Gastrocnemius medialis (tissue), 4 donors: ENCODE measurements around the gene ABLIM3. TPM values are rescaled to one million over a fixed set of nuclear protein-coding genes. Genes with fewer than 3 reads are reported as not detected.

Experiments
- ATAC-seq, 2 donors: fragments of 150-250 bp; one replicate each; pipeline ENCODE4 v1.9.1; 2016
- DNase-seq, 2 donors: peaks; one replicate each; pipeline ENCODE4 v3.0.0-alpha.2; 2019
- H3K27ac ChIP-seq, 4 donors: fragments of 200-600 bp; sonication (generic); 1 replicate in 1 of 4; 2 replicates in 3 of 4; pipeline ENCODE4 v1.5.1; 2016 to 2018; ENCODE audit warnings: mild to moderate bottlenecking in 2 of 4, moderate library complexity in 1 of 4
- H3K27me3 ChIP-seq, 3 donors: fragments of 200-600 bp; sonication (generic) in 2 of 3; 1 replicate in 1 of 3; 2 replicates in 2 of 3; pipeline versions ENCODE4 v1.5.1 to v1.6.0; 2016 to 2019; ENCODE audit warnings: mild to moderate bottlenecking in 1 of 3, moderate library complexity in 1 of 3
- H3K36me3 ChIP-seq, 2 donors: fragments of 200-600 bp; sonication (generic) in 1 of 2; one replicate each; pipeline ENCODE4 v1.5.1; 2017 to 2018
- H3K4me1 ChIP-seq, 2 donors: fragments of 200-600 bp; sonication (generic) in 1 of 2; one replicate each; pipeline ENCODE4 v1.5.1; 2016 to 2017; ENCODE audit warnings: mild to moderate bottlenecking in 2 of 2
- H3K4me3 ChIP-seq, 4 donors: fragments of 200-600 bp; sonication (generic) in 3 of 4; 1 replicate in 1 of 4; 2 replicates in 3 of 4; pipeline ENCODE4 v1.5.1; 2016 to 2019; ENCODE audit warnings: mild to moderate bottlenecking in 2 of 4
- H3K9me3 ChIP-seq, 3 donors: fragments of 200-600 bp; sonication (generic) in 2 of 3; 1 replicate in 1 of 3; 2 replicates in 2 of 3; pipeline ENCODE4 v1.5.1; 2016 to 2019
- POLR2A ChIP-seq, 2 donors: fragments of 450-650 bp; IDR thresholded peaks; one replicate each; pipeline ENCODE4 v1.6.1; 2017; ENCODE audit warnings: antibody characterized with exemption in 2 of 2, mild to moderate bottlenecking in 2 of 2, moderate library complexity in 2 of 2
- in situ Hi-C, 4 donors: fragments of 200-750 bp; cut with MboI; loops; one replicate each; pipeline versions ENCODE4 v1.15.0 to v1.8.0; 2017; ENCODE audit warnings: low sequenced_read_pairs in 4 of 4
- intact Hi-C: fragments of 100-400 bp; cut with DNase I; formaldehyde crosslinking; loops from one replicate; pipeline ENCODE4 v1.15.1; 2023; ENCODE audit warnings: low total_unique reads
- total RNA-seq, 4 donors: library from RNA; depleted of rRNA; stranded (reverse); fragments of >200 nt; gene quantifications; one replicate each; pipeline versions ENCODE4 v1.1.0 to v1.2.3, GENCODE V29; 2016
- TF ChIP-seq, protein P1 (sequence below), 5 experiments: fragments of 450-650 bp in 3 of 5; fragments of 200-600 bp in 2 of 5; sonication (generic) in 2 of 5; IDR thresholded peaks in 4 of 5; conservative IDR thresholded peaks in 1 of 5; 1 replicate in 4 of 5; 2 replicates in 1 of 5; pipeline ENCODE4 v1.5.1; 2016 to 2019; ENCODE audit warnings: antibody characterized with exemption in 5 of 5, mild to moderate bottlenecking in 3 of 5, moderate library complexity in 3 of 5

The ABLIM3 gene
- total RNA-seq, 4 donors from 2014 or later = 37.5 to 155 (median 67.7) TPM

DNA sequence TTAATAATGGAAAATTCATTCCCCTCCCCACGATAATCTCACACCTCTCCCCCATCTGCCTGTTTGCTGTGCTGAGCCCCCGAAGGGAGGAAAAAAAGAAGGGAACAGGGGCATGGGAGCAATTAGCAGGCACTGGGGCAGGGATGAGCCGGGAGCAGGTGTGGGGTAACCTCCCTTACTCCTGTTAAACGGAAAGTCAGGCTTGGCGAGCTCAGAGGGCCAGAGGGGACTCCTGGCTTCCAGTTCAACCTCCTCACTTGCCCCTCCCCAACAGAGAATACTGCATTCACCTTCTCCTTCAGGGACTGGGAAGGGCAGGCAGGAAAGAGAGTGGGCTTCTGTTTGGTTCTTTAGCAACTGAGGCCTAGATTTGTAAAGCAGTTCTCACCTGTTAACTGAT lies 131.9 kb downstream of the ABLIM3 start:
- intact Hi-C loops (loop anchor here (5.0 to 10.0 kb wide), 4 partner anchors 74 to 446 kb away; partner anchors contain the start of genes ABLIM3, ADRB2, CSNK1A1 and GRPEL2), in situ Hi-C loops (no loop called here)
- Histone ChIP-seq H3K27me3 (no peaks in the 10 kb centered on the region), H3K36me3 (no peaks in the 10 kb centered on the region), H3K27ac (peak overlapping the region; percentile 83 to 94 (median 91)), H3K9me3 (no peaks in the 10 kb centered on the region), H3K4me3 (peak overlapping the region; percentile 73 to 84 (median 76)), H3K4me1 (peaks cover 19 to 47% of the 10 kb centered on the region in 2 donors)
- DNase-seq (no peak), ATAC-seq (no peak)
- TF ChIP-seq, protein P1, sequence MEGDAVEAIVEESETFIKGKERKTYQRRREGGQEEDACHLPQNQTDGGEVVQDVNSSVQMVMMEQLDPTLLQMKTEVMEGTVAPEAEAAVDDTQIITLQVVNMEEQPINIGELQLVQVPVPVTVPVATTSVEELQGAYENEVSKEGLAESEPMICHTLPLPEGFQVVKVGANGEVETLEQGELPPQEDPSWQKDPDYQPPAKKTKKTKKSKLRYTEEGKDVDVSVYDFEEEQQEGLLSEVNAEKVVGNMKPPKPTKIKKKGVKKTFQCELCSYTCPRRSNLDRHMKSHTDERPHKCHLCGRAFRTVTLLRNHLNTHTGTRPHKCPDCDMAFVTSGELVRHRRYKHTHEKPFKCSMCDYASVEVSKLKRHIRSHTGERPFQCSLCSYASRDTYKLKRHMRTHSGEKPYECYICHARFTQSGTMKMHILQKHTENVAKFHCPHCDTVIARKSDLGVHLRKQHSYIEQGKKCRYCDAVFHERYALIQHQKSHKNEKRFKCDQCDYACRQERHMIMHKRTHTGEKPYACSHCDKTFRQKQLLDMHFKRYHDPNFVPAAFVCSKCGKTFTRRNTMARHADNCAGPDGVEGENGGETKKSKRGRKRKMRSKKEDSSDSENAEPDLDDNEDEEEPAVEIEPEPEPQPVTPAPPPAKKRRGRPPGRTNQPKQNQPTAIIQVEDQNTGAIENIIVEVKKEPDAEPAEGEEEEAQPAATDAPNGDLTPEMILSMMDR (IDR thresholded peaks at IDR 0.05 in 4 of 5, conservative IDR thresholded peaks at IDR 0.05 in 1 of 5) = no peak
- no peak for TF ChIP-seq POLR2A (IDR thresholded peaks at IDR 0.05)

DNA sequence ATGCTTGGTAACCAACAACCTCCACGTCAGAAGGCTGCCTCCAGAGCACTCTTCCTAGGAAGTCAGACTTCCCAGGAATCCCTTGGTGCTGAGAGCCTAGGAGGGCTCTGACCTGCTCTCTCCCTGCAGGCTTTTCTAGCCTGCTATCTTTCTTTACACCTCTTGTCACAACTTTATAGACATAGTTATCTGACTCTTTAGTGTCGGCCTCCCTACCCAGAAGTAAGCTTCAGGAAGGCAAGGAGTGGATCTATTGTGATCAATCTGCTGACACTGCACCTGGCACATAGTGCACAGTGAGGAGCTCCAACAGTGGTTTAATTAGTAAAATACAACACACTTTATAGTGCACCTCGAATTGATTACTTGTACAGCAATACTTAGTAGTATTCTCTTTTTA lies 132.7 kb downstream of the ABLIM3 start:
- Histone ChIP-seq H3K4me3 (peak overlapping the region in 1 of 4 donors; percentile 76), H3K4me1 (peaks cover 26 to 54% of the 10 kb centered on the region in 2 donors), H3K9me3 (no peaks in the 10 kb centered on the region), H3K27ac (peak overlapping the region; percentile 83 to 94 (median 91)), H3K36me3 (no peaks in the 10 kb centered on the region), H3K27me3 (no peaks in the 10 kb centered on the region)
- DNase-seq (no peak), ATAC-seq (no peak)
- TF ChIP-seq POLR2A (IDR thresholded peaks at IDR 0.05) = no peak
- TF ChIP-seq, protein P1 (IDR thresholded peaks at IDR 0.05 in 4 of 5, conservative IDR thresholded peaks at IDR 0.05 in 1 of 5) = no peak
- in situ Hi-C loops (no loop called here), intact Hi-C loops (loop anchor here (5.0 to 10.0 kb wide), 4 partner anchors 73 to 447 kb away; partner anchors contain the start of genes ABLIM3, ADRB2, CSNK1A1 and GRPEL2)

DNA sequence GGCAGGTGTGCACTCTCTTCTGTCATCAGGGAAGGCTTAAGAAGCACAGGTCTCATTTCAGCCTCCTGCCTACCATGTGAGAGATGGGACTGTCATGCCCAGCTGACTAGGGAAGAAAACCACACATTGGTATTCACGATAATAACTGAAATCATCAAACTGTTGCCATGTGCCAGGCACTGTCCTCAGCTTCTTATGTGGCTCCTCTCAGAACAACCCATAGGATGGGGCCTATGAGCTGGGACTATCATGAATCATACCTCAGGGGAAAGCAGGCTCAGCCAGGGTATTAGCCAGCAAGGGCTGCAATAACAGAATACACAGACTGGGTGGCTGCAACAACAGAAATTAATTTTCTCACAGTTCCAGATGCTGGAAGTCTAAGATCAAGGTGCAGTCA lies 133.6 kb downstream of the ABLIM3 start:
- H3K27ac ChIP-seq = peak overlapping the region in 2 of 4 donors; percentile 15 to 94
- no peaks in the 10 kb centered on the region for H3K9me3 ChIP-seq
- H3K4me3 ChIP-seq = no peak overlapping the region
- peaks cover 33 to 64% of the 10 kb centered on the region in 2 donors for H3K4me1 ChIP-seq
- ATAC-seq (no peak), DNase-seq (no peak)
- no peaks in the 10 kb centered on the region for H3K27me3 ChIP-seq
- intact Hi-C loops = loop anchor here (5.0 to 10.0 kb wide), 4 partner anchors 72 to 448 kb away; partner anchors contain the start of genes ABLIM3, ADRB2, CSNK1A1 and GRPEL2
- in situ Hi-C loops = no loop called here
- no peaks in the 10 kb centered on the region for H3K36me3 ChIP-seq
- TF ChIP-seq POLR2A (IDR thresholded peaks at IDR 0.05) = no peak
- TF ChIP-seq, protein P1 (IDR thresholded peaks at IDR 0.05 in 4 of 5, conservative IDR thresholded peaks at IDR 0.05 in 1 of 5) = no peak

DNA sequence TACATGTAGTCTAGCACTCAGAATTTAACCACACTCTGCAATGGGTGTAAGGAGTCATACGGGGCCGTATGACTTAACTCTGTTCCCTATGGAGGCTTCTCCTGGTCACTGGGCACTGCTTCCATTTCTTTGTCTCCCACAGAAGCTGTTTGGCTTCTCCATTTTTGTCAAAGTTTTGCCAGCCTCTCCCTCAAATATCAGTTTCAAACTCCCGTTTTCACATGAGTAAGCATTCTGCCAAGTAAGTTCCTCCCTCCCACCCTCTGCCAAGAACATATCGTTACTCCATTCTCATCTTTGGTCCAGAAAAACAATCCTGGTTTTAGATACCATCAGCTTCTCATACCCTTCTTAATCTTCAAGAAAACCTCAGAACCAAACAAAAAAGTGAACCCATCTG lies 136.5 kb downstream of the ABLIM3 start:
- ATAC-seq (peak in 1 of 2 donors; percentile 38), DNase-seq (no peak)
- intact Hi-C loops (loop anchor here (10.0 kb wide), 1 partner anchor 277 kb away; the partner anchor contains the start of gene CSNK1A1), in situ Hi-C loops (no loop called here)
- H3K36me3 ChIP-seq = no peaks in the 10 kb centered on the region
- TF ChIP-seq, protein P1 (IDR thresholded peaks at IDR 0.05 in 4 of 5, conservative IDR thresholded peaks at IDR 0.05 in 1 of 5) = no peak
- TF ChIP-seq POLR2A (IDR thresholded peaks at IDR 0.05) = no peak
- no peaks in the 10 kb centered on the region for H3K27me3 ChIP-seq
- H3K4me3 ChIP-seq = no peak overlapping the region
- no peaks in the 10 kb centered on the region for H3K9me3 ChIP-seq
- peaks cover 53 to 85% of the 10 kb centered on the region in 2 donors for H3K4me1 ChIP-seq
- peak overlapping the region; percentile 40 to 87 (median 80) for H3K27ac ChIP-seq
